Measurements from ENCODE around the gene INPP5A. TPM values are rescaled to one million over a fixed set of nuclear protein-coding genes. Genes with fewer than 3 reads are reported as not detected.

The INPP5A gene
- total RNA-seq, 6 donors from 2014 or later = 28.6 to 81.7 (median 44.8) TPM

- Histone ChIP-seq H3K36me3 (peaks cover 0 to 57% (median 31%) of the 10 kb centered on the region in 4 donors), H3K27ac (no peak overlapping the region), H3K4me3 (no peak overlapping the region), H3K4me1 (peaks cover 0 to 3% (median 0%) of the 10 kb centered on the region in 4 donors), H3K27me3 (no peaks in the 10 kb centered on the region), H3K9me3 (no peaks in the 10 kb centered on the region)
- DNase-seq = peak in 1 of 2 donors; percentile 75
- 91% methylated on average over 13 of the region's 18 CpGs; no CpG with 5 or more reads in 1 of the 2 donors for WGBS, 2 donors
- peak in 1 of 2 donors; percentile 2 for ATAC-seq (ENCODE audit: low FRiP score in 2 of 2)
- TF ChIP-seq EP300 (IDR thresholded peaks at IDR 0.05) = no peak
- no peak for TF ChIP-seq POLR2A (IDR thresholded peaks at IDR 0.05)
- TF ChIP-seq CTCF (IDR thresholded peaks at IDR 0.05) = no peak
- no peak for TF ChIP-seq POLR2AphosphoS5 (IDR thresholded peaks at IDR 0.05)
These were observed 162.0 kb downstream of the INPP5A start for GRCh38 chr10:132699411-132700155.

- ATAC-seq (ENCODE audit: low FRiP score in 2 of 2) (no peak), DNase-seq (peak in 1 of 2 donors; percentile 74)
- TF ChIP-seq POLR2AphosphoS5 (IDR thresholded peaks at IDR 0.05) (no peak), CTCF (IDR thresholded peaks at IDR 0.05) (no peak), EP300 (IDR thresholded peaks at IDR 0.05) (no peak), POLR2A (IDR thresholded peaks at IDR 0.05) (no peak)
- H3K9me3 ChIP-seq = peaks cover 0 to 6% (median 3%) of the 10 kb centered on the region in 4 donors
- H3K36me3 ChIP-seq = peaks cover 0 to 62% (median 37%) of the 10 kb centered on the region in 4 donors
- no peak overlapping the region for H3K4me3 ChIP-seq
- no peak overlapping the region for H3K27ac ChIP-seq
- H3K27me3 ChIP-seq = no peaks in the 10 kb centered on the region
- 79 to 83% methylated on average over 27 of the region's 27 CpGs for WGBS, 2 donors
- peaks cover 0 to 3% (median 0%) of the 10 kb centered on the region in 4 donors for H3K4me1 ChIP-seq
These were observed 162.8 kb downstream of the INPP5A start for GRCh38 chr10:132700156-132701098.

GRCh38 chr10:132701099-132701845, 163.7 kb downstream of the INPP5A start:
- peak in 1 of 2 donors; percentile 72 for DNase-seq
- 93% methylated on average over 23 to 26 of the region's 26 CpGs for WGBS, 2 donors
- TF ChIP-seq CTCF (IDR thresholded peaks at IDR 0.05) = no peak
- TF ChIP-seq POLR2AphosphoS5 (IDR thresholded peaks at IDR 0.05) = no peak
- TF ChIP-seq EP300 (IDR thresholded peaks at IDR 0.05) = no peak
- TF ChIP-seq POLR2A (IDR thresholded peaks at IDR 0.05) = no peak

GRCh38 chr10:132701846-132702190, 164.2 kb downstream of the INPP5A start:
- ATAC-seq (ENCODE audit: low FRiP score in 2 of 2) = no peak
- peaks cover 0 to 64% (median 42%) of the 10 kb centered on the region in 4 donors for H3K36me3 ChIP-seq
- 92 to 99% methylated on average over 9 to 13 of the region's 13 CpGs for WGBS, 2 donors

More at GRCh38 chr10:132701099-132701845, 163.7 kb downstream of the INPP5A start:
- no peak for ATAC-seq (ENCODE audit: low FRiP score in 2 of 2)
- H3K27me3 ChIP-seq = no peaks in the 10 kb centered on the region
- peaks cover 0 to 65% (median 42%) of the 10 kb centered on the region in 4 donors for H3K36me3 ChIP-seq
- no peak overlapping the region for H3K27ac ChIP-seq
- peaks cover 0 to 3% (median 0%) of the 10 kb centered on the region in 4 donors for H3K4me1 ChIP-seq
- H3K9me3 ChIP-seq = peaks cover 0 to 13% (median 6%) of the 10 kb centered on the region in 4 donors
- H3K4me3 ChIP-seq = no peak overlapping the region

More at GRCh38 chr10:132701846-132702190, 164.2 kb downstream of the INPP5A start:
- Histone ChIP-seq H3K27ac (no peak overlapping the region), H3K9me3 (peaks cover 0 to 13% (median 6%) of the 10 kb centered on the region in 4 donors), H3K27me3 (no peaks in the 10 kb centered on the region), H3K4me3 (no peak overlapping the region), H3K4me1 (peaks cover 0 to 3% (median 0%) of the 10 kb centered on the region in 4 donors)
- DNase-seq = no peak
- TF ChIP-seq EP300 (IDR thresholded peaks at IDR 0.05) (no peak), CTCF (IDR thresholded peaks at IDR 0.05) (no peak), POLR2A (IDR thresholded peaks at IDR 0.05) (no peak), POLR2AphosphoS5 (IDR thresholded peaks at IDR 0.05) (no peak)

All from upper lobe of left lung (tissue), 6 donors.